Astrocyte of the cerebellum (primary cell): ENCODE measurements around the gene EIF4H.
"Not testable (repeated sequence)": the region's sequence is repeated elsewhere in the genome, so short reads cannot be mapped to it uniquely, and the experiment has no call there.

Experiments used
- DNase-seq: peaks from one replicate; pipeline ENCODE4 v3.0.0-alpha.2; 2011; ENCODE audit warnings: low read depth
- H3K4me3 ChIP-seq: 2 replicates; pipeline ENCODE4 v1.5.1; 2011; ENCODE audit warnings: mild to moderate bottlenecking, low read depth, low read length, moderate library complexity
- CTCF ChIP-seq: IDR thresholded peaks from 2 replicates; pipeline ENCODE4 v1.5.1; 2012; ENCODE audit warnings: low read length, low read depth, moderate library complexity, mild to moderate bottlenecking; ENCODE audit errors: missing control alignments
- in situ Hi-C: cut with HindIII; loops from 2 replicates; pipeline ENCODE4 v1.10.0; 2017; ENCODE audit warnings: low sequenced_read_pairs

EIF4H gene

GRCh38 chr7:74187915-74188675 is 13.9 kb downstream of the EIF4H start:
- TF ChIP-seq CTCF = no peak
- no peak for DNase-seq
- in situ Hi-C loops = no loop called here
- H3K4me3 ChIP-seq = no peak overlapping the region

- no peak for TF ChIP-seq CTCF
- no peak overlapping the region for H3K4me3 ChIP-seq
- in situ Hi-C loops = no loop called here
Observed at GRCh38 chr7:74190259-74190658, 16.1 kb downstream of the EIF4H start.

GRCh38 chr7:74191231-74191630 is 17.1 kb downstream of the EIF4H start:
- DNase-seq = no peak
- no peak overlapping the region for H3K4me3 ChIP-seq
- TF ChIP-seq CTCF = no peak
- in situ Hi-C loops = no loop called here

More at GRCh38 chr7:74190259-74190658, 16.1 kb downstream of the EIF4H start:
- no peak for DNase-seq

- DNase-seq = no peak
- in situ Hi-C loops = no loop called here
- TF ChIP-seq CTCF = no peak
- no peak overlapping the region for H3K4me3 ChIP-seq
Observed at GRCh38 chr7:74193054-74193453, 18.9 kb downstream of the EIF4H start.

- in situ Hi-C loops = no loop called here
- H3K4me3 ChIP-seq = no peak overlapping the region
- DNase-seq = no peak
- TF ChIP-seq CTCF = no peak
Observed at GRCh38 chr7:74193913-74194312, 19.8 kb downstream of the EIF4H start.

GRCh38 chr7:74194686-74195085 is 20.5 kb downstream of the EIF4H start:
- in situ Hi-C loops = no loop called here
- no peak for DNase-seq
- TF ChIP-seq CTCF = no peak
- H3K4me3 ChIP-seq = no peak overlapping the region

- in situ Hi-C loops, DNase-seq, H3K4me3 ChIP-seq: not testable (repeated sequence)
Observed at GRCh38 chr7:74195139-74195860, 21.1 kb downstream of the EIF4H start.

GRCh38 chr7:74195968-74196654 is 22.0 kb downstream of the EIF4H start:
- H3K4me3 ChIP-seq, in situ Hi-C loops, DNase-seq: not testable (repeated sequence)
